ENCODE data around the gene ARPC1B. TPM values are rescaled to one million over a fixed set of nuclear protein-coding genes. Genes with fewer than 3 reads are reported as not detected.

ARPC1B gene
- total and polyA plus RNA-seq, 2 of the 4 experiments (the other 2 are of a cell fraction) = 351 to 488 TPM

DNA sequence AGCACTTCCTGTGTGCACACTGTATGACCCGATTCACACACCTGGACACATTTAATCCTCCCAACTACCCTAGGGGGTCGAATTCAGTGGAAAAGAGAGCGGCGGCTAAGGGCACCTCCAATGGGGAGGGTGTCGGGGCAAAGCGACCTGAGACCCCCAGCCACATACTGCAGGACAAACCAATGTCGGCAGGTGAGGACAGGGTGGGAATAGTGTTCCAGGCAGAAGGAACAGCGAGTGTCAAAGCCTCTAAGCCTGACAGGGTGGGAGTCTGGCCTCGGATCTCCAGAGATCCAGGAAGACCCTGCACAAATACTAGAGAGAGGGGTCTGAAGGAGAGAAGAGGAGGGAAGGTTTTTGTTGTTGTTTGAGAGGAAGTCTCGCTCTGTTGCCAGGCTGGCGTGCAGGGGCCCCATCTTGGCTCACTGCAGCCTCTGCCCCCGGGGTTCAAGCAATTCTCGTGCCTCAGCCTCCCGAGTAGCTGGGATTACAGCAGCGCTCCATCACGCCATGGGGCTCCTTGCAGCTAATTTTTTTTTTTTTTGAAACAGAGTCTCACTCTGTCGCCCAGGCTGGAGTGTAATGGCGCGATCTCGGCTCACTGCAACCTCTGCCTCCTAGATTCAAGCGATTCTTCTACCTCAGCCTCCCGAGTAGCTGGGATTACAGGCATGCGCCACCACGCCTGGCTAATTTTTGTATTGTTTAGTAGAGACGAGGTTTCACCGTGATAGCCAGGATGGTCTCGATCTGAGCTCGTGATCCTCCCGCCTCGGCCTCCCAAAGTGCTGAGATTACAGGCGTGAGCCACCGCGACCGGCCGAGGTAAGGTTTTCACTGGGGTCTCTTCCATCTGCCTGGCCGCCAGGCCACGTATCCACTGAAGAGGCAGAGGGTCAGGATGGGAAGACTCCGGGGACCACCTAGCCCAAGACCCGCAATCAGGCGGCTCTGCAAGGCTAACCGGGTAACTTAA, 1.2 kb upstream of the ARPC1B start:
- Histone ChIP-seq H2AK9ac (replicated peaks; ENCODE audit: low read depth, low read length, poor library complexity) (peak overlapping the region; percentile 72), H2BK20ac (ENCODE audit: low read depth, low read length) (no peak overlapping the region), H4K20me1 (ENCODE audit: insufficient read depth, low read length) (peaks cover 8% of the 10 kb centered on the region; the same call in 1 of the 2 replicates), H3K4me1 (ENCODE audit: control insufficient read depth, insufficient read depth, low read length) (peaks cover 8% of the 10 kb centered on the region), H2BK15ac (ENCODE audit: low read depth, low read length) (no peak overlapping the region), H3K9ac (ENCODE audit: low read depth, low read length) (no peak overlapping the region), H4K5ac (ENCODE audit: low read depth, low read length) (no peak overlapping the region), H3K56ac (ENCODE audit: extremely low read depth, insufficient read depth, low read length) (no peak overlapping the region), H4K91ac (ENCODE audit: insufficient read depth, low read depth, low read length) (0 out of 2 replicates have a peak overlapping the region, but pooled peaks have one; percentile 19), H3K27ac (ENCODE audit: insufficient read depth, low read length) (no peak overlapping the region), H3K4me2 (ENCODE audit: low read depth, low read length) (no peak overlapping the region), H3K18ac (ENCODE audit: low read depth, low read length) (no peak overlapping the region), H3K36me3 (ENCODE audit: control insufficient read depth, insufficient read depth, low read length) (no peaks in the 10 kb centered on the region; the same call in 1 of the 2 replicates), H2AK5ac (ENCODE audit: low read depth, low read length) (peak overlapping the region; percentile 11; the same call in 1 of the 2 replicates), H2BK120ac (ENCODE audit: low read depth, low read length) (no peak overlapping the region), H3K27me3 (ENCODE audit: control insufficient read depth, insufficient read depth, low read length) (no peaks in the 10 kb centered on the region), H3K9me3 (ENCODE audit: control insufficient read depth, insufficient read depth, low read length) (no peaks in the 10 kb centered on the region), H3K79me1 (ENCODE audit: low read depth in 1 of 2, low read length in 2 of 2) (peaks cover 4 to 36% of the 10 kb centered on the region in 2 experiments), H2AFZ (replicated peaks; ENCODE audit: low read length, poor library complexity) (peak overlapping the region; percentile 89), H3K4me3 (ENCODE audit: insufficient read depth, low read depth, low read length) (no peak overlapping the region; the same call in 1 of the 2 replicates), H3K9me1 (ENCODE audit: insufficient read depth, low read length) (peaks cover 4% of the 10 kb centered on the region; the same call in 1 of the 2 replicates), H3K4ac (ENCODE audit: low read depth, low read length) (no peak overlapping the region), H3K23ac (ENCODE audit: low read depth, low read length) (no peak overlapping the region), H2BK5ac (ENCODE audit: low read depth, low read length, poor library complexity, severe bottlenecking) (no peak overlapping the region), H4K8ac (ENCODE audit: low read depth in 2 of 2, low read length in 2 of 2) (peak overlapping the region in 1 of 2 experiments; percentile 40; a peak in 1 of 4 replicates), H3K14ac (replicated peaks; ENCODE audit: low read depth, low read length) (no peak overlapping the region)
- POLR2A ChIA-PET (ENCODE audit: unreplicated experiment) = no interaction called here
- dilution Hi-C loops (cut with HindIII; ENCODE audit: low sequenced_read_pairs, unreplicated experiment) (no loop called here), in situ Hi-C loops (cut with MboI; ENCODE audit: low sequenced_read_pairs) (no loop called here), intact Hi-C loops (cut with micrococcal nuclease) (no loop called here)
- BruUV-seq (replicated peaks) = no TSS peak
- CTCF ChIA-PET = interaction anchor here (1.4 kb wide), 1 partner anchor 12 kb away, joined by 4 read pairs; no protein-coding TSS in a partner anchor
- no peak for DNase-seq
- ATAC-seq (ENCODE audit: low read depth) = no peak
- WGBS, 2 experiments (ENCODE audit: extremely low coverage in 2 of 2, insufficient read length in 1 of 2) = 84% methylated on average over 11 of the region's 41 CpGs; no CpG with 5 or more reads in 1 of the 2 experiments
- TF ChIP-seq BHLHE40 (IDR thresholded peaks at IDR 0.05; ENCODE audit: low read depth, low read length) (no peak), CEBPB (IDR thresholded peaks at IDR 0.05; ENCODE audit: low read depth, low read length) (no peak), RAD21 (IDR thresholded peaks at IDR 0.05; ENCODE audit: low read length) (no peak), SMC3 (IDR thresholded peaks at IDR 0.05; ENCODE audit: low read depth, low read length) (no peak), FOS (IDR thresholded peaks at IDR 0.05; ENCODE audit: low read depth, low read length) (no peak), CHD1 (IDR thresholded peaks at IDR 0.05; ENCODE audit: low read depth, low read length) (no peak), MAFK (IDR thresholded peaks at IDR 0.05; ENCODE audit: low read depth, low read length) (no peak), MAZ (IDR thresholded peaks at IDR 0.05; ENCODE audit: borderline replicate concordance, low read depth, low read length) (no peak), RCOR1 (IDR thresholded peaks at IDR 0.05; ENCODE audit: insufficient replicate concordance, low read length) (no peak), POLR2A (IDR thresholded peaks at IDR 0.05; ENCODE audit: low read depth, low read length) (no peak)
- TF ChIP-seq, protein P1, sequence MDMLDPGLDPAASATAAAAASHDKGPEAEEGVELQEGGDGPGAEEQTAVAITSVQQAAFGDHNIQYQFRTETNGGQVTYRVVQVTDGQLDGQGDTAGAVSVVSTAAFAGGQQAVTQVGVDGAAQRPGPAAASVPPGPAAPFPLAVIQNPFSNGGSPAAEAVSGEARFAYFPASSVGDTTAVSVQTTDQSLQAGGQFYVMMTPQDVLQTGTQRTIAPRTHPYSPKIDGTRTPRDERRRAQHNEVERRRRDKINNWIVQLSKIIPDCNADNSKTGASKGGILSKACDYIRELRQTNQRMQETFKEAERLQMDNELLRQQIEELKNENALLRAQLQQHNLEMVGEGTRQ (IDR thresholded peaks at IDR 0.05; ENCODE audit: low read depth, low read length) = no peak
- TF ChIP-seq, protein P2, sequence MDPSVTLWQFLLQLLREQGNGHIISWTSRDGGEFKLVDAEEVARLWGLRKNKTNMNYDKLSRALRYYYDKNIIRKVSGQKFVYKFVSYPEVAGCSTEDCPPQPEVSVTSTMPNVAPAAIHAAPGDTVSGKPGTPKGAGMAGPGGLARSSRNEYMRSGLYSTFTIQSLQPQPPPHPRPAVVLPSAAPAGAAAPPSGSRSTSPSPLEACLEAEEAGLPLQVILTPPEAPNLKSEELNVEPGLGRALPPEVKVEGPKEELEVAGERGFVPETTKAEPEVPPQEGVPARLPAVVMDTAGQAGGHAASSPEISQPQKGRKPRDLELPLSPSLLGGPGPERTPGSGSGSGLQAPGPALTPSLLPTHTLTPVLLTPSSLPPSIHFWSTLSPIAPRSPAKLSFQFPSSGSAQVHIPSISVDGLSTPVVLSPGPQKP (IDR thresholded peaks at IDR 0.05; ENCODE audit: borderline replicate concordance, low read depth, low read length) = no peak
- TF ChIP-seq, protein P3, sequence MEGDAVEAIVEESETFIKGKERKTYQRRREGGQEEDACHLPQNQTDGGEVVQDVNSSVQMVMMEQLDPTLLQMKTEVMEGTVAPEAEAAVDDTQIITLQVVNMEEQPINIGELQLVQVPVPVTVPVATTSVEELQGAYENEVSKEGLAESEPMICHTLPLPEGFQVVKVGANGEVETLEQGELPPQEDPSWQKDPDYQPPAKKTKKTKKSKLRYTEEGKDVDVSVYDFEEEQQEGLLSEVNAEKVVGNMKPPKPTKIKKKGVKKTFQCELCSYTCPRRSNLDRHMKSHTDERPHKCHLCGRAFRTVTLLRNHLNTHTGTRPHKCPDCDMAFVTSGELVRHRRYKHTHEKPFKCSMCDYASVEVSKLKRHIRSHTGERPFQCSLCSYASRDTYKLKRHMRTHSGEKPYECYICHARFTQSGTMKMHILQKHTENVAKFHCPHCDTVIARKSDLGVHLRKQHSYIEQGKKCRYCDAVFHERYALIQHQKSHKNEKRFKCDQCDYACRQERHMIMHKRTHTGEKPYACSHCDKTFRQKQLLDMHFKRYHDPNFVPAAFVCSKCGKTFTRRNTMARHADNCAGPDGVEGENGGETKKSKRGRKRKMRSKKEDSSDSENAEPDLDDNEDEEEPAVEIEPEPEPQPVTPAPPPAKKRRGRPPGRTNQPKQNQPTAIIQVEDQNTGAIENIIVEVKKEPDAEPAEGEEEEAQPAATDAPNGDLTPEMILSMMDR (conservative IDR thresholded peaks at IDR 0.05; ENCODE audit: low read depth, low read length) = no peak
